ENCODE results near the gene COA8.

- no peak for TF ChIP-seq EZH2 (IDR thresholded peaks at IDR 0.05; ENCODE audit: low read length, unreplicated experiment)
- TF ChIP-seq, protein P1, sequence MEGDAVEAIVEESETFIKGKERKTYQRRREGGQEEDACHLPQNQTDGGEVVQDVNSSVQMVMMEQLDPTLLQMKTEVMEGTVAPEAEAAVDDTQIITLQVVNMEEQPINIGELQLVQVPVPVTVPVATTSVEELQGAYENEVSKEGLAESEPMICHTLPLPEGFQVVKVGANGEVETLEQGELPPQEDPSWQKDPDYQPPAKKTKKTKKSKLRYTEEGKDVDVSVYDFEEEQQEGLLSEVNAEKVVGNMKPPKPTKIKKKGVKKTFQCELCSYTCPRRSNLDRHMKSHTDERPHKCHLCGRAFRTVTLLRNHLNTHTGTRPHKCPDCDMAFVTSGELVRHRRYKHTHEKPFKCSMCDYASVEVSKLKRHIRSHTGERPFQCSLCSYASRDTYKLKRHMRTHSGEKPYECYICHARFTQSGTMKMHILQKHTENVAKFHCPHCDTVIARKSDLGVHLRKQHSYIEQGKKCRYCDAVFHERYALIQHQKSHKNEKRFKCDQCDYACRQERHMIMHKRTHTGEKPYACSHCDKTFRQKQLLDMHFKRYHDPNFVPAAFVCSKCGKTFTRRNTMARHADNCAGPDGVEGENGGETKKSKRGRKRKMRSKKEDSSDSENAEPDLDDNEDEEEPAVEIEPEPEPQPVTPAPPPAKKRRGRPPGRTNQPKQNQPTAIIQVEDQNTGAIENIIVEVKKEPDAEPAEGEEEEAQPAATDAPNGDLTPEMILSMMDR (conservative IDR thresholded peaks at IDR 0.05; ENCODE audit: low read depth, low read length) = no peak
Observed at GRCh38 chr14:103517721-103518421, 44.9 kb upstream of the COA8 start.

Data from PC-3 (cell line).